ENCODE results near the gene CCDC57.

Gene CCDC57

DNA sequence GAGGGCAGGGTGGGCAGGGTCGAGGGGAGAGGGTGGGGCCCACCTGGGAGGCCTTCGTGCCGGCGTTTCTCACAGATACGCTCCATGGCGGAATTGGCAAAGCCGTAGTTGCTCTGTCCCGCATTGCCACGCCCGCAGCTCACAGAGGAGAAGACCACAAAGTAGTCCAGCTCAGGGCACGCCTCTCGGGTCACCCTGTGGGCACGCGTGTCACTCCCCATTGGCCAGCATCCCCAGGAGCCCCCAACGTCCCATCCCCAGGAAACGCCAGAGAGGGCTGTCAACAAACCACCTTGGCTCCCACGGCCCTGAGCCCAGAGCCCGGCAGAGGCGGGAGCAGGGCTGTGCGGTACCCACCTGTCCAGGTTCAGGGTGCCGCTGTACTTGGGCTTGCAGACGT lies 130.7 kb downstream of the CCDC57 start:
- DNase-seq (ENCODE audit: low read depth), result no peak
- TF ChIP-seq, protein P1, sequence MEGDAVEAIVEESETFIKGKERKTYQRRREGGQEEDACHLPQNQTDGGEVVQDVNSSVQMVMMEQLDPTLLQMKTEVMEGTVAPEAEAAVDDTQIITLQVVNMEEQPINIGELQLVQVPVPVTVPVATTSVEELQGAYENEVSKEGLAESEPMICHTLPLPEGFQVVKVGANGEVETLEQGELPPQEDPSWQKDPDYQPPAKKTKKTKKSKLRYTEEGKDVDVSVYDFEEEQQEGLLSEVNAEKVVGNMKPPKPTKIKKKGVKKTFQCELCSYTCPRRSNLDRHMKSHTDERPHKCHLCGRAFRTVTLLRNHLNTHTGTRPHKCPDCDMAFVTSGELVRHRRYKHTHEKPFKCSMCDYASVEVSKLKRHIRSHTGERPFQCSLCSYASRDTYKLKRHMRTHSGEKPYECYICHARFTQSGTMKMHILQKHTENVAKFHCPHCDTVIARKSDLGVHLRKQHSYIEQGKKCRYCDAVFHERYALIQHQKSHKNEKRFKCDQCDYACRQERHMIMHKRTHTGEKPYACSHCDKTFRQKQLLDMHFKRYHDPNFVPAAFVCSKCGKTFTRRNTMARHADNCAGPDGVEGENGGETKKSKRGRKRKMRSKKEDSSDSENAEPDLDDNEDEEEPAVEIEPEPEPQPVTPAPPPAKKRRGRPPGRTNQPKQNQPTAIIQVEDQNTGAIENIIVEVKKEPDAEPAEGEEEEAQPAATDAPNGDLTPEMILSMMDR (IDR thresholded peaks at IDR 0.05; ENCODE audit: insufficient read depth, low read depth, low read length, missing control alignments), result no peak
- no peak overlapping the region for H3K4me3 ChIP-seq (ENCODE audit: low read length)

DNA sequence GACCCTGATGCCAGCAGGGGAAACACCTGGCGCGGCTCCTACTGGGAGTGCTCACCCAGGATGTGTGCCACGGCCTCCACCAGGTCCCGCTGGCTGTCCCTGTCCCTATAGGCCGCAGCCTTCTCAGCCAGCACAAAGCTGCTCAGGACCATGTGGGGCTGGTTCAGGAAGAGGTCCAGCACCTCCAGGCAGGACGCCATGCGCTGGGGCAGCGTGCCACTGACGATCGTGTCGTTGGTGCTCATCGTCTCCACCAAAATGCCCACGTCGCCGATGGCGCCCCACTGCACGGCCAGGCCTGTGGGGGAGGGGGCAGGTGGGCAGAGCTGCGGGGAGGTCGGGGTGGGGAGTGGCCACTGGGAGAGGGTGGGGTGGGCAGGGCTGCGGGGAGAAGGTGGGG lies 131.1 kb downstream of the CCDC57 start:
- no peak overlapping the region for H3K4me3 ChIP-seq (ENCODE audit: low read length)
- no peak for DNase-seq (ENCODE audit: low read depth)
- TF ChIP-seq, protein P1 (IDR thresholded peaks at IDR 0.05; ENCODE audit: insufficient read depth, low read depth, low read length, missing control alignments), result no peak

DNA sequence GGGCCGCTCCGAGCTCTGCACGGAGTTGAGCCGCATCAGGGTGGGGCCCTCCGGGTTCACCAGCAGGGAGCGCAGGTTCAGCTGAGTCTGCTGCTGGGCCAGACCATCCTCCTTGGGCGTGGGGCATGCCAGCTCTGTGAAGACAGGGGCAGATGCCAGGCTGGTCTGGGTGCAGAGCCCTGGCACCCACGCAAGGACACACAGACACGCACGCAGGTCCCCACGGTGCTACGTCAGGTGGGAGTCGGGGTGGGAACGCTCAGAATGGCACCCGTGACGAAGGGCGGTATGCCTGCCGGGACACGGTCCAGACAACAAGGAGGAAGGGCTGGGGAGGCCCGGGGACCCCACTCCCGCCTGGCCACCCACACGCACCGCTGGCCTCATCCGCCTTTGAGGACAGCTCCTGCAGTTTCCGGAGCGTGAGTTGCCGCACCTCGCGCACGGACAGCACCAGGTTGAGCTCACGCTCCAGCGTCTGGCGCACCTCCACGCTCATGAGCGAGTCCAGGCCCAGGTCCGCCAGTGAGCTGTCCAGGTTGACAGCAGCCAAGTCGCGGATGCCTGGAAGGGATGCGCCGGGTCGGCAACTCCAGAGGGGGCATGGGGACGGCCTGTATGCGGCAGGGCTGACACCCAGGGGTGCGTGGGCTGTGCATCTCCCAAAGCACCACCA lies 131.7 kb downstream of the CCDC57 start:
- TF ChIP-seq, protein P1 (IDR thresholded peaks at IDR 0.05; ENCODE audit: insufficient read depth, low read depth, low read length, missing control alignments), result no peak
- no peak overlapping the region for H3K4me3 ChIP-seq (ENCODE audit: low read length)
- DNase-seq (ENCODE audit: low read depth), result no peak

DNA sequence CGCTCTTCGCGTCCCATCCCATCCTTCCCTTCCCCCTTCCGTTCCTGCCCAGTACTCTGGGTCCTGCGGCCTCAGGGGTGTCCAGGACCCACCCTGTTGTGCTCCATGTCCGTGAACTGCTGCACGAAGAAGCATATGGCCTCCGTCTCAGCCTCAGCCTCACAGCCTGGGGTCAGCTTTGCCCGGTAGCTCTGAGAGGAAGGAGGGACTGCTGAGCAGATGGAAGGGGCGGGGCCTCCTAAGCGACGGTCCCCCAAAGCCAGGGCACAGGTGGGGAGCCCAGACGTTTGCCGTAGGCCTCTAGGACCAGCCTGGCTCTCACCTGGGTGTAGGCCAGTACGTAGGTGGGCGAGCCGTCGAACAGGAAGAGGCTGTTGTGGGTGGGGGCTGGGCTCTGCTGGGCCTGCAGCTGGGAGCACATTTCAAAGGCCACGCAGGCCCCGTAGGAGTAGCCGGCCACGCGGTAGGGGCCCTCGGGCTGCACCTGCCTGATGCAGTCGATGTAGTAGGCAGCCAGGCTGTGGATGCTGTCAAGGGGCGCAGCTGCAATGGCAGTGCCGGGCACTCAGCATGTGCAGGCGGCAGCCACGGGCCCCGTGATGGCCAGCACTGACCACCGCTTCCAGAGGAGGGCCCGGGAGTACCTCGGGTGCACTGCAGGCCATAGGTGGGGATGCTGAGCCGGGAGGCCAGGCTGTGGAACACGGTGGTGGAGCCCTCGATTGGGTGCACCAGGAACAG lies 132.4 kb downstream of the CCDC57 start:
- TF ChIP-seq, protein P1 (IDR thresholded peaks at IDR 0.05; ENCODE audit: insufficient read depth, low read depth, low read length, missing control alignments), result no peak
- H3K4me3 ChIP-seq (ENCODE audit: low read length), result no peak overlapping the region
- no peak for DNase-seq (ENCODE audit: low read depth)

DNA sequence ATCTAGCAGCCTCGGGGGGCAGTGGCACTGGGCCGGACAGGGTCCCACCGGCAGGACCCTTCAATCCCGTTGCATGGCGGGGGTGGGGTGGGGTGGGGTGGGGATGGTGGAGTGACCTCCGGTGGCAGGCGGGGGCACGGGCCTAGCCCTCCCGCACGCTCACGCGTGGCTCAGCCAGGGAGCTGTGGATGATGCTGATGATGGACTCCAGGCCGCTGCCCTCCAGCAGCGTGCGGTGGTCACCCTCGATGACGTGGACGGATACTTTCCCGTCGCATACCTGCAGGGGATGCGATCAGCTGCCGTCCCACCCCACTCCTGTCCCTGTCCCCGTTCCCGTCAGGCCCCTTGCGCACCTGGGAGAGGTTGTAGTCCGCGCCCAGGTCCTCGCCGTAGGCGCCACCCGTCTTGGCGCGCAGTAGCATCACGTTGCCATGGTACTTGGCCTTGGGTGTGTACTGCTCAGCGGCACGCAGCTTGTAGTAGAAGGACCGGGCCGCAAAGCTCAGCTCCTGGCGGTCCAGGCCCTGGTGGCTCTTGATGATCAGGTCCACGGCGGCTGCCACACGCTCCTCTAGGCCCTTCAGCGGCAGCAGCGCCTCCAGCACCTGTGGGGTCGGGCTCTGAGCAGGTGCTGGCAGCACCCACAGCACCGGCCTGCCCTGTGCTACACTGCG lies 133.5 kb downstream of the CCDC57 start:
- no peak overlapping the region for H3K4me3 ChIP-seq (ENCODE audit: low read length)
- TF ChIP-seq, protein P1 (IDR thresholded peaks at IDR 0.05; ENCODE audit: insufficient read depth, low read depth, low read length, missing control alignments), result no peak
- no peak for DNase-seq (ENCODE audit: low read depth)

DNA sequence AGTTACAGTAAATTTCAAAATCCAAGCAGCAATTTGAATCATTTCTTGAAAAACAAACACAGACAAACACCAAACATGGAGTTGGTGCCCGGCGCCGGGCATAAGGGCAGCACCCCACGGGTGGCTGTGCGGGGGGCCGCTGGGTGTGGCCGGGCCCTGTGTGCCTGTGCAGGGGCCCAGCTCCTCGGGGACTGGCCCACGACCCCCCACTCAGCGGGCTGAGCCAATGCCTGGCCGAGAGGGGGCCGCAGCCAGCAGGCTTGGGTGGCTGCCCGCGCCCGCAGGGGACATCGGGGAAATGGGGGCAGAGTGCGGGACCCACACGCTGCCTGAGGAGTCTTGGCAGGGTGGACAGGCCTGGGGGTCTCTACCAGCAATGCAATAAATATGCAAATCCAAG lies 134.2 kb downstream of the CCDC57 start:
- TF ChIP-seq, protein P1 (IDR thresholded peaks at IDR 0.05; ENCODE audit: insufficient read depth, low read depth, low read length, missing control alignments), result no peak
- DNase-seq (ENCODE audit: low read depth), result no peak
- H3K4me3 ChIP-seq (ENCODE audit: low read length), result no peak overlapping the region

Data from epithelial cell of esophagus (primary cell).